Central memory CD8-positive, alpha-beta T cell (primary cell): ENCODE data around the gene SHANK1.
"Not testable (repeated sequence)": the region's sequence is repeated elsewhere in the genome, so short reads cannot be mapped to it uniquely, and the experiment has no call there.

Source experiments
- ATAC-seq: fragments of 150-1000 bp; cut with Tn5 transposase; replicated peaks from 2 replicates; pipeline ENCODE4 v1.10.0; 2022; ENCODE audit warnings: mild to moderate bottlenecking, moderate FRiP score, moderate number of reproducible peaks; ENCODE audit not compliant: poor library complexity, severe bottlenecking; ENCODE audit errors: extremely low read depth
- DNase-seq, 2 donors: peaks; one replicate each; pipeline ENCODE4 v3.0.0; 2021; ENCODE audit warnings: low spot score in 2 of 2
- H3K27ac Mint-ChIP-seq: one replicate; pipeline ENCODE4 v1.8.0; 2022; ENCODE audit warnings: low read depth, mild to moderate bottlenecking, moderate library complexity, mixed read lengths
- H3K27me3 Mint-ChIP-seq: one replicate; pipeline ENCODE4 v1.8.0; 2022; ENCODE audit warnings: mixed read lengths
- H3K36me3 Mint-ChIP-seq: one replicate; pipeline ENCODE4 v1.8.0; 2022; ENCODE audit warnings: mild to moderate bottlenecking, moderate library complexity, mixed read lengths; ENCODE audit not compliant: insufficient read depth
- H3K4me1 Mint-ChIP-seq: one replicate; pipeline ENCODE4 v1.8.0; 2022; ENCODE audit warnings: mixed read lengths
- H3K4me3 Mint-ChIP-seq: one replicate; pipeline ENCODE4 v1.8.0; 2022; ENCODE audit warnings: mild to moderate bottlenecking, moderate library complexity, mixed read lengths
- H3K9me3 Mint-ChIP-seq: one replicate; pipeline ENCODE4 v1.8.0; 2022; ENCODE audit warnings: mixed read lengths

Gene SHANK1

DNA sequence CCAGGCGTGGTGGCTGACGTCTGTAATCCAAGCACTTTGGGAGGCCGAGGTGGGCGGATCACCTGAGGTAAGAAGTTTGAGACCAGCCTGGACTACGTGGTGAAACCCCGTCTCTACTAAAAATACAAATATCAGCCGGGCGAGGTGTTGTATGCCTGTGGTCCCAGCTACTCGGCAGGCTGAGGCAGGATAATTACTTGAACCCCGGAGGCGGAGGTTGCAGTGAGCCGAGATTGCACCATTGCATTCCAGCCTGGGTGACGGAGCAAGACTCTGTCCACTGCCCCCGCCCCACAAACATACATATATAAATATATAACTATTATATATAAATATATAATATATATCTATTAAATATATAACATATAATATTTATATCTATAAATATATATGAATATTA, 27.5 kb upstream of the SHANK1 start:
- not testable (repeated sequence) for DNase-seq, H3K27ac Mint-ChIP-seq, H3K4me1 Mint-ChIP-seq, H3K4me3 Mint-ChIP-seq, H3K9me3 Mint-ChIP-seq, H3K36me3 Mint-ChIP-seq, ATAC-seq
- peaks cover 26% of the 10 kb centered on the region for H3K27me3 Mint-ChIP-seq

DNA sequence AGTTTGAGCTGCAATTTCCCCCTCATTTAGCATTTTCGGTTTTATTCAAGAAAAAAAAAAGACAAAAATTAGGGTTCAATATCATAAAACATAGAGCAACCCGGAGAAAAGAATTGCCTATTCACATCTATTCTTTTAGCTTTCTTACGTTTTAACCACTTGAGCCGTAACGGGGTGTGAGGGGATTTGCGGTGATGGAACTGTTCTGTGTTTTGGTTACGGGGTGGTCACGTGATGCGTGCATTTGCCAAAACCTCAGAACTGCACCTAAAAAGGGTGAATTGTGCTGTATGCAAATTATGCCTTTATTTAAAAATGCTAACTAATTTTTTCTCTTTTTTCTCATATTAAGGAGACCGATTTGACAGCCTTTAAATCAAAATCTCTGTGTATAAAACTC, 25.6 kb upstream of the SHANK1 start:
- Mint-ChIP-seq H3K4me1 (no peaks in the 10 kb centered on the region), H3K9me3 (no peaks in the 10 kb centered on the region), H3K36me3 (peaks cover 1% of the 10 kb centered on the region), H3K27me3 (peaks cover 42% of the 10 kb centered on the region), H3K27ac (no peak overlapping the region), H3K4me3 (no peak overlapping the region)
- no peak for DNase-seq
- ATAC-seq: no peak

DNA sequence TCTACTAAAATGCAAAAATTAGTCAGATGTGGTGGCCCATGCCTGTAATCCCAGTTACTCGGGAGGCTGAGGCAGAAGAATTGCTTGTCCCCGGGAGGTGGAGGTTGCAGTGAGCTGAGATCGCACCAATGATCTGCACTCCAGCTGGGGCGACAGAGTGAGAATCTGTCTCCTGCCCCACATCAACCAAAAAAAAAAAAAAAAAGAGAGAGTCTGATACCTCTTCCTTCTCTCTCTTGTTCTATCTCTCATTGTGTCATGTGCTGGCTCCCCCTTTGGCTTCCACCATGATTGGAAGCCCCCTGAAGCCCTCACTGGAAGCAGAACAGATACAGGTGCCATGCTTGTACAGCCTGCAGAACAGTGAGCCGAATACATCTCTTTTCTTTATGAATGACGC, 23.9 kb upstream of the SHANK1 start:
- H3K27me3 Mint-ChIP-seq: peaks cover 56% of the 10 kb centered on the region
- no peak overlapping the region for H3K4me3 Mint-ChIP-seq
- peaks cover 1% of the 10 kb centered on the region for H3K36me3 Mint-ChIP-seq
- DNase-seq (no peak), ATAC-seq (no peak)
- H3K27ac Mint-ChIP-seq: no peak overlapping the region
- no peaks in the 10 kb centered on the region for H3K4me1 Mint-ChIP-seq
- H3K9me3 Mint-ChIP-seq: no peaks in the 10 kb centered on the region

DNA sequence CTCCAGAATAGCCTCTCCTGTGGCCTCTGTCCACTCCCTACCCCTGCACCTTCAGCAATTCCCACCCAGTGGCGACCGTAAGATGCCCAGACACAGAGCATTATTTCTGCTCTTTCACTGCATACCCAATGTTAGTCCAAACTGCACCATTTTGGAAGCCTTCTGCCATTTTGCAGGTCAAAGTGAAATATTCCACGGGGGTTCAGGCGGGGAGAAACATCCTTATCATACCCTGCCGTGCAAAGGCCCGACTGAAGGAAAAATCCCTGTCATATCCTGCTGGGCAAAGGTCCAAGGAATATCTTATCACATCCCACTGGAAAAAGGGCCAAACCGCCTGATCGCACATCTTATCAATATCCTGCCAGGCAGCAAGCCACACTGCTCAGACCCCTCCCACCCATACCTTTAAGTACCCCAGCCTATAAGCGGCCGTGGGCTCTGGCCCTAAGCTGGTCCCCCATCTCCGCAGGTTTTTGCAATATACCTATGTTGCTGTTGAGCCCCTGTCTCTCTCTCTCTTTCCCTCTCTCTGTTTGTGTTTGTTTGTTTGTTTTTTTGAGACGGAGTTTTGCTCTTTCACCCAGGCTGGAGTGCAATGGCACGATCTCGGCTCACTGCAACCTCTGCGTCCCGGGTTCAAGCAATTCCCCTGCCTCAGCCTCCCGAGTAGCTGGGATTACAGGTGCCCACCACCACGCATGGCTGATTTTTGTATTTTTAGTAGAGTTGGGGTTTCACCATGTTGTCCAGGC, 21.8 kb upstream of the SHANK1 start:
- no peak for ATAC-seq
- no peaks in the 10 kb centered on the region for H3K4me1 Mint-ChIP-seq
- peaks cover 1% of the 10 kb centered on the region for H3K36me3 Mint-ChIP-seq
- DNase-seq: no peak
- H3K27me3 Mint-ChIP-seq: peaks cover 72% of the 10 kb centered on the region
- no peak overlapping the region for H3K27ac Mint-ChIP-seq
- no peak overlapping the region for H3K4me3 Mint-ChIP-seq
- no peaks in the 10 kb centered on the region for H3K9me3 Mint-ChIP-seq

DNA sequence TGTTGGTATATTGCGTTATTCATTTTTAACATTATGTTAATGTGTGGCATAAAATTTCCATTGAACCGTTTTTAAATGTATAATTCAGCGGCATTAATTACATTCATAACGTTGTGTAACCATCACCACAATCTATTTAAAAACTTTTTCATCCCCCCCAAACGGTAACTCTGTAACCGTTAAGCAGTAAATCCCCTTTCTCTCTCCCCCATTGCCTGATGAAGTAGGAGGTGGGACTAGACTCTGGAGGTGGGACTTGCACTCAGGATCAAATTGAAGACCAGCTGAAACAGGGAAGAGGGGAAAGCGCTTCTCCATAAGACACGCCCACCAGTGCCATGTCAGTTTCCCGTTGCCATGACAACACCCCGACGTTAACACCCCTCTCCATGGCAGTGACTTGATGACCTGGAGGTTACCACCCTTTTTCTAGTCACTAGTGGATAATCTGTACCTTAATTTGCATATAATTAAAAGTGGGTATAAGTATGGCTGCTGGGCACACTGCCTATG, 20.4 kb upstream of the SHANK1 start:
- Mint-ChIP-seq H3K9me3 (no peaks in the 10 kb centered on the region), H3K27me3 (peaks cover 67% of the 10 kb centered on the region)

DNA sequence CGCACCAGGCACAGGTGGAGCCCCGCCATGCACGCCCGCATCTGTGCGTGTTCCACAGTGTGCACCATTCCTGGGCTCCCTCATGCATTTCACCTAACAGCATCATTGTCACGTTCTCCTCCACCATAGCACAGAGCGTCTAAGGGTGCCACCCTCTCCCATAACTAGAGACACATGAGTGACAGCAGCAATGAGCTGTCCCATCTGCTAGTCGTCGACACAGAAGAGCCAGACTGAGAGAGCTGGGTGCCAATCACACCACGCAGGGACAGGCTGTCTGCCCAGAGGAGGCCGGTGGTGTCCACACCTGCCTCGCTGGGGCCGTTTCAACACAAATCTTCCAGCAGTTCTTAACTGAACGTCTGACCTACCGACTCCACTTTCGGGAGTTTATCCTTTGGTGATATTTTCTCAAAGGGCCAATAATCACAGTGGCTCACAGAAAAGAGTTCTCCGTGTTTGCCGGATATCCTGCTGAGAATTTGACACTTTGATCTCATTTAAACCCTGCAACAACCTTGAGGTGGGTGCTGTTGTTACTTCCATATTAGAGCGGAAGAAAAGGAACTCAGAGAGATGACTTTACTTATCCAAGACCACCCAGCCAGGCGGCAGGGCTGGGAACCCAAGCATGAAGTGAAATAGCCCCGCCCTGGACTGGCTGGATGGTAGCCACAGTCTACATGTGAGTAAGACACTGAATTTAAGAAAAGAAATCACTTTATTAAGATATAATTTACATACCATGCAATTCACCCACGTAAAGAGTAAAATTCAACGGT, 19.7 kb upstream of the SHANK1 start:
- ATAC-seq (no peak), DNase-seq (no peak)
- H3K36me3 Mint-ChIP-seq: peaks cover 1% of the 10 kb centered on the region
- no peak overlapping the region for H3K27ac Mint-ChIP-seq
- peaks cover 62% of the 10 kb centered on the region for H3K27me3 Mint-ChIP-seq
- H3K4me1 Mint-ChIP-seq: no peaks in the 10 kb centered on the region
- no peak overlapping the region for H3K4me3 Mint-ChIP-seq
- H3K9me3 Mint-ChIP-seq: no peaks in the 10 kb centered on the region

More for the DNA sequence above, 20.4 kb upstream of the SHANK1 start:
- H3K4me3 Mint-ChIP-seq: no peak overlapping the region
- no peaks in the 10 kb centered on the region for H3K4me1 Mint-ChIP-seq
- DNase-seq (no peak), ATAC-seq (no peak)
- peaks cover 1% of the 10 kb centered on the region for H3K36me3 Mint-ChIP-seq
- H3K27ac Mint-ChIP-seq: no peak overlapping the region

DNA sequence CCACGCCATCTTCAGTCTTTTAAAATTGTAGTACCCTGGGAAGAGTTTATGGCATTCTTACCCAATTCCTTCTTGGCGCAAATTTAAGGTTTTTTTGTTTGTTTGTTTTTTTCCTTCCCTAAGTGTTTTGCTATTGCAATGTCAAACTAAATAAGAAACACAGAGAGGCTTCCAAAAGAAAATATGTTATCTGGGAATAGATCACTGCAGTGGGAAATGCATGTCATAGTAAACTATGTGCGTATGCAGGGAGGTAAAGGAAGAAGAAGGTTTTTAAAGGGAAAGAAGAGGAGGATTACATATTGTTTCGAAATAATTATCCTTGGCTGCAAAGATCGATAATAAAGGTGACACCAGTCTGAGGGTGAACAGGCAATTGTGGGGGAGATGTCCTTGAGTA, 16.7 kb upstream of the SHANK1 start:
- Mint-ChIP-seq H3K27me3 (peaks cover 44% of the 10 kb centered on the region), H3K36me3 (peaks cover under 1% of the 10 kb centered on the region), H3K4me3 (no peak overlapping the region), H3K27ac (no peak overlapping the region), H3K4me1 (no peaks in the 10 kb centered on the region), H3K9me3 (no peaks in the 10 kb centered on the region)
- ATAC-seq (no peak), DNase-seq (no peak)

DNA sequence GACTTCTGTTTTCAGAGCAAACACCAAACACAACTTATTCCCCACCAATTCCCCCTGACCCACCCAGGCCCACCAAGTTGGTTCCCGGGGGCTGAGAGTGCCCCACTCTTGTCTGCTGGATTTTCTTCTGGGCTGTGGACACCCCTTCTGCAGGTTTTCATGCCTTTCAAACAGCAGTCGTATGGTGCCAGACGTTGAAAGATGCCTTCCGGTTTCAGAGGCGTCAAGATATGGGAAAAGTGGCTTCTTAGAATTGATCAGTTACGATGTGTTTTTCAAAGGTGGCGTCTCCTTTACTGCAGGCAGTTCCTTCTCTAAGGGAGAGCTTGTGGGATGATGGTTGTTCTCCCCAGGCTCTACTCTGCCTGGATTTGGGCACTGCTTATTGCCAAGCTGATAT, 16.3 kb upstream of the SHANK1 start:
- H3K4me1 Mint-ChIP-seq: no peaks in the 10 kb centered on the region
- H3K27ac Mint-ChIP-seq: no peak overlapping the region
- H3K4me3 Mint-ChIP-seq: no peak overlapping the region

DNA sequence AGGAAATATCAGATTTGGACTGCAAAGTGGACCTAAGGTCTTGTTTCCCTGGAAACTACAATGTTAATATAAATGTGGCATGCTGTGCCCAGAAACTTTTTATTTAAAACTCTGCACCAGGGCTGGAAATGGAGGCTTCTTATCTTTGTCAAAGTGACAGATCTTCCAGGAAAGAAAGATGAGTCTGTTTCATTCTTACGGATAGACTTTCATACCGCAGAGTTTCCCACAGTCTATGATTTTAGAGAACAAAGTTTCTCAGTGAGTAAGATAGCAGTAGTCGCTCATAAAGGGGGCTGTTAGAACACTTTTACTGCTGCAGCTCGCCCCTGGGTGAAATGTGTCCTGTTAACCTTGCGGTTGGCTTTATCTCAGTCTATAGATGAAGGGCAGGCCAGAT, 10.3 kb upstream of the SHANK1 start:
- H3K27me3 Mint-ChIP-seq: peaks cover 22% of the 10 kb centered on the region

More for the DNA sequence above, 16.3 kb upstream of the SHANK1 start:
- Mint-ChIP-seq H3K27me3 (peaks cover 39% of the 10 kb centered on the region), H3K36me3 (no peaks in the 10 kb centered on the region), H3K9me3 (no peaks in the 10 kb centered on the region)
- DNase-seq (no peak), ATAC-seq (no peak)

DNA sequence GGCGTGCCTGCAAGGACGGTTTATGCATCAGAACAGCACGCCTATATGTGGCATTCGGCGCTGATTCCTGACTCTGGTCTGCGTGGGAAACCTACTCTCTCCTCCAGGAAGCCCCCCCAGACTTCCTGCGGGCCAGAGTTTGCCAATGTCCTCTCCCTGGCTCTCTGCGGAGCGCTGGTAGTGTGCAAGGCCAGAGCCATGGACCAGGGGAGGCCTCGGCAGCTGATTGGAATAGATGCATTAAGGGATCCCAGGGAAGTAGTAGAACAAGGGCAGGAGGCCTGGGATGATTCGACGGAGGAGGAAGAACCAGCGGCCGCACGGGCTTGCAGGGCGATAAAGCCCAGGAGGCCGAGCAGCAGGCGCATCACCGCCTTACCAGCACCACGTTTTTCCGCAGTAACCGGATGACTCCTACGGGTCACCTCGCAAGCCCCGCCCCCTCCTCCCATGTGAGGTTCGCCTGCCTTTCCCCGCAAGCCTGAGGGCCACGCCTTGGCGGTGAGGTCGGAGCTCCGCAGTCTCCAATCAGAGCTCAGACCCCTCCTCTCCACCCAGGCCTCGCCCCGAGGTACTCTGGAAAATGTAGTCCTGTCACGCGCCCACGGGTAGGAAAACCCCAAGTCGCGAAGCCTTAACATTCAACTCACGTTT, 8.6 kb upstream of the SHANK1 start:
- H3K9me3 Mint-ChIP-seq: no peaks in the 10 kb centered on the region
- ATAC-seq (no peak), DNase-seq (no peak)
- no peak overlapping the region for H3K4me3 Mint-ChIP-seq
- H3K4me1 Mint-ChIP-seq: peaks cover 6% of the 10 kb centered on the region
- H3K27ac Mint-ChIP-seq: no peak overlapping the region
- peaks cover 39% of the 10 kb centered on the region for H3K27me3 Mint-ChIP-seq
- H3K36me3 Mint-ChIP-seq: peaks cover 2% of the 10 kb centered on the region

More for the DNA sequence above, 10.3 kb upstream of the SHANK1 start:
- DNase-seq (no peak), ATAC-seq (no peak)
- H3K4me3 Mint-ChIP-seq: no peak overlapping the region
- peaks cover 5% of the 10 kb centered on the region for H3K4me1 Mint-ChIP-seq
- H3K36me3 Mint-ChIP-seq: peaks cover 2% of the 10 kb centered on the region
- no peaks in the 10 kb centered on the region for H3K9me3 Mint-ChIP-seq
- no peak overlapping the region for H3K27ac Mint-ChIP-seq

DNA sequence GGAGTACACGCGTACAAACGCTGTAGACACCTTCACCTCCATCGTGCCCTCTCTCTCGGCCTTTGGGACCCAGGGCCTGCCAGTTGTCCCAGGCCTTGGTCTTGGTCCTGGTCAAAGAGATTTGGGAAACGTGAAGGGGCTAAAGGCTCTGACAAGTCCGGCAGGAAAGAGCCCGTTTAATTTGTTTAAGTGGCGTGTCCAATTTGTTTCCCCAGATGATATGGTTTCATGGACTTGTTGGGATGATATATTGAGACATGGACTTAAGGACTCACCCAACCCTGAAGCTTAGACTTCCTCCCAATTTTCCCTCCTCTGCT, 6.3 kb upstream of the SHANK1 start:
- H3K9me3 Mint-ChIP-seq: no peaks in the 10 kb centered on the region
- H3K4me1 Mint-ChIP-seq: peaks cover 13% of the 10 kb centered on the region
- no peak for DNase-seq
- no peak overlapping the region for H3K27ac Mint-ChIP-seq
- peaks cover 2% of the 10 kb centered on the region for H3K36me3 Mint-ChIP-seq
- peaks cover 62% of the 10 kb centered on the region for H3K27me3 Mint-ChIP-seq
- no peak for ATAC-seq
- H3K4me3 Mint-ChIP-seq: peak overlapping the region; percentile 75

DNA sequence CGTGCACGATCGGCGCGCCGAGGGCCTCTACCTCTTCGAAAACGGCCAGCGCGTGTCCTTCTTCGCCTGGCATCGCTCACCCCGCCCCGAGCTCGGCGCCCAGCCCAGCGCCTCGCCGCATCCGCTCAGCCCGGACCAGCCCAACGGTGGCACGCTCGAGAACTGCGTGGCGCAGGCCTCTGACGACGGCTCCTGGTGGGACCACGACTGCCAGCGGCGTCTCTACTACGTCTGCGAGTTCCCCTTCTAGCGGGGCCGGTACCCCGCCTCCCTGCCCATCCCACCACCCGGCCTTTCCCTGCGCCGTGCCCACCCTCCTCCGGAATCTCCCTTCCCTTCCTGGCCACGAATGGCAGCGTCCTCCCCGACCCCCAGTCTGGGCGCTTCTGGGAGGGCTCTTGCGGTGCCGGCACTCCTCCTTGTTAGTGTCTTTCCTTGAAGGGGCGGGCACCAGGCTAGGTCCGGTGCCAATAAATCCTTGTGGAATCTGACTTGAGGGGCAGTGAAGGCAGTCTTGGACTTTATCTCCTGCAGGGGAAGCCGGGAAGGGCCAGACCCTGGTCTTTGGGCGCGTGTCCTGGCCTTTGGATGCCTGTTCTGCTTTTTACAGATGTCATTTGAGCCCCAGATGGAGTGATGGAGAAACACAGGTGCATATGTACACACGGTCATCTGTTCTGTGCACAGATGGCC, 5.8 kb upstream of the SHANK1 start:
- Mint-ChIP-seq H3K27ac (no peak overlapping the region), H3K9me3 (no peaks in the 10 kb centered on the region), H3K4me1 (peaks cover 17% of the 10 kb centered on the region), H3K27me3 (peaks cover 67% of the 10 kb centered on the region), H3K4me3 (peak overlapping the region; percentile 75), H3K36me3 (peaks cover 2% of the 10 kb centered on the region)
- DNase-seq (no peak), ATAC-seq (peak; percentile 70)
